Calu3 (cell line): Measurements from ENCODE around the gene IPO11. TPM values are rescaled to one million over a fixed set of nuclear protein-coding genes. Genes with fewer than 3 reads are reported as not detected.

ENCODE experiments used
- BruUV-seq: library from RNA; stranded (reverse); fragments of 400-500 nt; replicated peaks from 2 replicates; lab custom pipeline; 2021; lab: Mats Ljungman, UMichigan
- CTCF ChIA-PET: fragments of 300-600 bp; sonication (Branson Sonifier 250); formaldehyde crosslinking; loops from one replicate; lab custom pipeline; 2022; ENCODE audit warnings: antibody characterized with exemption; lab: Charles Lee
- DNase-seq: peaks from one replicate; pipeline ENCODE4 v3.0.0; 2022
- H3K27ac Mint-ChIP-seq: one replicate; pipeline ENCODE4 v1.8.0; 2022; ENCODE audit warnings: mixed read lengths; ENCODE audit not compliant: unreplicated experiment
- H3K27me3 Mint-ChIP-seq: one replicate; pipeline ENCODE4 v1.8.0; 2022; ENCODE audit warnings: mixed read lengths; ENCODE audit not compliant: unreplicated experiment
- H3K36me3 Mint-ChIP-seq: one replicate; pipeline ENCODE4 v1.8.0; 2022; ENCODE audit warnings: mild to moderate bottlenecking, moderate library complexity, mixed read lengths; ENCODE audit not compliant: insufficient read depth, unreplicated experiment
- H3K4me1 Mint-ChIP-seq: one replicate; pipeline ENCODE4 v1.8.0; 2022; ENCODE audit warnings: mild to moderate bottlenecking, low read depth, mixed read lengths; ENCODE audit not compliant: unreplicated experiment
- H3K4me3 Mint-ChIP-seq: one replicate; pipeline ENCODE4 v1.8.0; 2022; ENCODE audit warnings: mild to moderate bottlenecking, low read depth, moderate library complexity, mixed read lengths; ENCODE audit not compliant: unreplicated experiment
- H3K9me3 Mint-ChIP-seq: one replicate; pipeline ENCODE4 v1.8.0; 2022; ENCODE audit warnings: low read depth, mixed read lengths; ENCODE audit not compliant: unreplicated experiment
- intact Hi-C: fragments of 100-400 bp; cut with micrococcal nuclease; formaldehyde crosslinking; loops from one replicate; pipeline ENCODE4 v1.10.0; 2022; ENCODE audit not compliant: unreplicated experiment
- total RNA-seq: library from RNA; stranded (reverse); gene quantifications from 2 replicates; pipeline ENCODE4 v1.2.3, GENCODE V29; 2022
- TF ChIP-seq, protein P1 (sequence below): fragments of 200-600 bp; IDR thresholded peaks from one replicate; pipeline ENCODE4 v1.8.0; 2022; ENCODE audit warnings: antibody characterized with exemption; ENCODE audit not compliant: unreplicated experiment

Gene IPO11
- total RNA-seq, 1 experiment from 2014 or later, result 47.3 TPM

DNA sequence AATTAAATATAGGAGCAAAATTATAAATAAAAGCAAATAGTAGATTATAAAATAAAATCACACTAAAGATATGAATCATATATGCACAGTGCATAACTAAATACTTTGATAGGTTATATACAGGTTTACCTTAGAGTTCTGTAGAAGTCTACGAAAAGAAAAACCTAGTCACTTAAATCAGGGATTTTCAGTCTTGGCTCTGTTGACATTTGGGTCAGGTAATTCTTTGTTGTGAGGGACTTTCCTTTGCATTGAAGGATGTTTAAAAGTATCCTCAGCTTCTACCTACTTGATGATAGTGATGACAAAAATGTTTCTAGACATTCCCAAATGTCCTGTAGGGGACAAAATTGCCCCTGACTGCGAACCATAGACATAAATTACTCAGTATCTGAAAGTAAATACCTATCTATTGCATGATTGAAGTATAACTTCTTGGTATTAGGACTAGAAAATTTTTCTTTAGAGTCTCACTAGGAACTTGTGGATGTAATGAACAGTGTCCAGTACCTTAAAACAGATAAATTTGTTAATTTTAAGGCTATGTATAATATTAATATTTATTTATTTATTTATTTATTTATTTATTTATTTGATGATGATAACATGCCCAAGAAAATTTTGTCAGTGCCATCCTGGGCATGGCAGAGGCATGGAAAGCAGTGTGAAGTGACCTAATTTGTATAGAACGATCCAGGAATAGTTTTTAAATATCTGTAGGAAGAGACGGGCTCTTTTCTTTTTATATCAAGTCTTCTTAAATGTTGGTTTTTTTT, 122.1 kb downstream of the IPO11 start:
- intact Hi-C loops, result no loop called here
- Mint-ChIP-seq H3K27ac (no peak overlapping the region), H3K9me3 (peaks cover 3% of the 10 kb centered on the region), H3K27me3 (no peaks in the 10 kb centered on the region), H3K4me1 (no peaks in the 10 kb centered on the region), H3K36me3 (peaks cover 12% of the 10 kb centered on the region), H3K4me3 (no peak overlapping the region)
- no peak for DNase-seq
- CTCF ChIA-PET, result no interaction called here
- TF ChIP-seq, protein P1, sequence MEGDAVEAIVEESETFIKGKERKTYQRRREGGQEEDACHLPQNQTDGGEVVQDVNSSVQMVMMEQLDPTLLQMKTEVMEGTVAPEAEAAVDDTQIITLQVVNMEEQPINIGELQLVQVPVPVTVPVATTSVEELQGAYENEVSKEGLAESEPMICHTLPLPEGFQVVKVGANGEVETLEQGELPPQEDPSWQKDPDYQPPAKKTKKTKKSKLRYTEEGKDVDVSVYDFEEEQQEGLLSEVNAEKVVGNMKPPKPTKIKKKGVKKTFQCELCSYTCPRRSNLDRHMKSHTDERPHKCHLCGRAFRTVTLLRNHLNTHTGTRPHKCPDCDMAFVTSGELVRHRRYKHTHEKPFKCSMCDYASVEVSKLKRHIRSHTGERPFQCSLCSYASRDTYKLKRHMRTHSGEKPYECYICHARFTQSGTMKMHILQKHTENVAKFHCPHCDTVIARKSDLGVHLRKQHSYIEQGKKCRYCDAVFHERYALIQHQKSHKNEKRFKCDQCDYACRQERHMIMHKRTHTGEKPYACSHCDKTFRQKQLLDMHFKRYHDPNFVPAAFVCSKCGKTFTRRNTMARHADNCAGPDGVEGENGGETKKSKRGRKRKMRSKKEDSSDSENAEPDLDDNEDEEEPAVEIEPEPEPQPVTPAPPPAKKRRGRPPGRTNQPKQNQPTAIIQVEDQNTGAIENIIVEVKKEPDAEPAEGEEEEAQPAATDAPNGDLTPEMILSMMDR, result no peak
- BruUV-seq, result no TSS peak

DNA sequence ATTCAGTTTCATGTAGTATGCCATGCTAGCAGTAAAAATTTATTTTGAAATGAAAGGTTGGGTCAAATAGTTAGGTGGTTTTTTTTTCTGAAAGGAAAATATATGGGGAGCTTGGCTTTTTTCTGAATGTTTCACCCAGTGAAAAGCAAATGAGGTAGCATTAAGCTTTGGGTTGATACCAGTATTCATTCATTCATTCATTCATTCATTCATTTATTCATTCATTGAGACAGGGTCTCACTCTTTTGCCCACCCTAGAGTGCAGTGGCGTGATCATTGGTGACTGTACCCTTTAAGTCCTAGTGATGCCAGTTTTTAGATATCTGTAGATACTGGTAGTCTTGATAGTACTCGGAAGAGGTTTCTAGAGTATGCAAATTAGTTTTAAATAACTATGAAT, 123.7 kb downstream of the IPO11 start:
- Mint-ChIP-seq H3K4me3 (no peak overlapping the region), H3K36me3 (peaks cover 8% of the 10 kb centered on the region), H3K9me3 (peaks cover 3% of the 10 kb centered on the region), H3K27me3 (no peaks in the 10 kb centered on the region), H3K27ac (no peak overlapping the region), H3K4me1 (no peaks in the 10 kb centered on the region)
- BruUV-seq, result no TSS peak
- intact Hi-C loops, result no loop called here
- DNase-seq, result no peak
- CTCF ChIA-PET, result no interaction called here
- TF ChIP-seq, protein P1, result no peak

DNA sequence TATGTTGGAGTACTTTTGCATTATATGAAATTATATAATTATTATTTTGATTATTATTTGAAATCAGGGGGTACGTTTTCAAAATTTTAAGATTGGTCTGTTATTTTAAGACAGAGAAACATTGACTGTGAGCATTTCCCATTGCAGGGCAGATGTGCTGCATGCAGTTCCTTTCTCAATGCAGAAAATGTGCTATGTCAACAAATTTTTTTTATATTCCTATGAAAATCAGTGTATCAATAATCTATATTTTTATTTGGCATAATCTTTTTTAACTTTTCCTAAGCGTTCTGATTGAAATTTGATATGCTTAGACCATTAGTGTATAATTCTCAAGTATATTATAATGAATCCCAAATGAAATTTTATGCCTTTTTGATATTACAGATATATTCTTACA, 124.2 kb downstream of the IPO11 start:
- BruUV-seq, result no TSS peak
- Mint-ChIP-seq H3K4me3 (no peak overlapping the region), H3K27ac (no peak overlapping the region), H3K27me3 (no peaks in the 10 kb centered on the region), H3K9me3 (peaks cover 3% of the 10 kb centered on the region), H3K36me3 (peaks cover 6% of the 10 kb centered on the region), H3K4me1 (no peaks in the 10 kb centered on the region)
- intact Hi-C loops, result no loop called here
- no peak for DNase-seq
- TF ChIP-seq, protein P1, result no peak
- CTCF ChIA-PET, result no interaction called here

DNA sequence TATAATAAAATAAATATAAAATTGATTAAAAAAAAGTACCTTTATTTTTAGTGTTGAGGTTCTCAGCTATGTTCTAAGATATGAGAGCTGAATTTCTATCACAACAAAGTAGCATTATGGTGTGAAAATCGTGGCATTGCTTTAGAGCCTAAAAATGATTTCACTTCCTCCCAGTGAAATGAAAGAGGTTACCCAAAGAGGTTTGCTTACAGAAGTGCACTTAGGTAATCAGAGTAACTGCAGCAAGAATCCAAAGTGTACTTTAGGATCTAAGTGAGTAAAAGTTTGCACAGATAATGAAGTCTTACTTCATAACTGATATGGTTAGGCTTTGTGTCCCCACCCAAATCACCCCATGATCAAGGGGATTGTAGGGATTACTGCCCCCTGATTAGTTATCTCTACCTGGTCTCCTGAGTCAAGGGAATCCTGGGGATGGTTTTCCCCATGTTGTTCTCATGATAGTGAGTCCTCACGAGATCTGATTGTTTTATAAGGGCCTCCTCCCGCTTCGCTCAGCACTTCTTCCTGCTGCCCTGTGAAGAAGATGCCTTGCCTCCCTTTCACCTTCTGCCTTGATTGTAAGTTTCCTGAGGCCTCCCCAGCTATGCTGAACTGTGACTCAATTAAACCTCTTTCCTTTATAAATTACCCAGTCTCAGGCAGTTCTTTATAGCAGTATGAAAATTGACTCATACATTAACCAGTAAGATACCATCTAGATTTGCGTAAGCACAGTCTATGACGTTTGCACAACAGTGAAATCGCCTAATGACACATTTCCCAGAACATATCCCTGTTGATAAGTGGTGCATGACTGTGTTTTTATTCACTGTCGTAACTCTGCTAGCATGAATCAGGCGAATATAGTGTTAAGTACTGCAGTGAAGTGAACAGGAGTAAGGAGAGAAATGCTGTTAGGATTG, 125.7 kb downstream of the IPO11 start:
- Mint-ChIP-seq H3K36me3 (peaks cover 6% of the 10 kb centered on the region), H3K4me1 (no peaks in the 10 kb centered on the region), H3K9me3 (peaks cover 3% of the 10 kb centered on the region), H3K4me3 (no peak overlapping the region), H3K27me3 (no peaks in the 10 kb centered on the region), H3K27ac (no peak overlapping the region)
- TF ChIP-seq, protein P1, result no peak
- CTCF ChIA-PET, result no interaction called here
- no TSS peak for BruUV-seq
- intact Hi-C loops, result no loop called here
- DNase-seq, result no peak
